HEK293T (cell line): ENCODE data around the gene ATP2C1.

ENCODE experiments used
- ARNT ChIP-seq: fragments of 450-650 bp; IDR thresholded peaks from 2 replicates; pipeline ENCODE4 v1.6.1; 2017; ENCODE audit warnings: mild to moderate bottlenecking
- BHLHE40 ChIP-seq: fragments of 450-650 bp; IDR thresholded peaks from 2 replicates; pipeline ENCODE4 v1.6.1; 2016; ENCODE audit warnings: mild to moderate bottlenecking, moderate library complexity, borderline replicate concordance
- CTBP1 ChIP-seq: fragments of 450-650 bp; IDR thresholded peaks from 2 replicates; pipeline ENCODE4 v1.6.1; 2016; ENCODE audit warnings: borderline replicate concordance
- FOXA1 ChIP-seq: fragments of 450-650 bp; IDR thresholded peaks from 2 replicates; pipeline ENCODE4 v1.6.1; 2016; ENCODE audit warnings: mild to moderate bottlenecking
- FOXK2 ChIP-seq: fragments of 450-650 bp; IDR thresholded peaks from 2 replicates; pipeline ENCODE4 v1.6.1; 2016; ENCODE audit warnings: mild to moderate bottlenecking
- FOXM1 ChIP-seq: fragments of 450-650 bp; IDR thresholded peaks from 2 replicates; pipeline ENCODE4 v1.6.1; 2017; ENCODE audit warnings: mild to moderate bottlenecking, borderline replicate concordance
- HDGF ChIP-seq: fragments of 450-650 bp; IDR thresholded peaks from 2 replicates; pipeline ENCODE4 v1.6.1; 2017; ENCODE audit warnings: antibody characterized with exemption, borderline replicate concordance
- SP1 ChIP-seq: fragments of 450-650 bp; IDR thresholded peaks from 2 replicates; pipeline ENCODE4 v1.6.1; 2017
- ZNF384 ChIP-seq: fragments of 450-650 bp; IDR thresholded peaks from 2 replicates; pipeline ENCODE4 v1.6.1; 2016

- no peak for TF ChIP-seq ZNF384
- TF ChIP-seq HDGF = no peak
- TF ChIP-seq SP1 = no peak
- TF ChIP-seq BHLHE40 = no peak
- TF ChIP-seq ARNT = no peak
- no peak for TF ChIP-seq FOXA1
- no peak for TF ChIP-seq FOXK2
- TF ChIP-seq CTBP1 = no peak
- TF ChIP-seq FOXM1 = no peak
Observed at GRCh38 chr3:130935761-130936492, 42.0 kb downstream of the ATP2C1 start.
